C1 segment of cervical spinal cord (tissue), 14 donors: ENCODE measurements around the gene IGSF21.

Experiments
- DNase-seq, 14 donors: peaks; one replicate each; lab custom pipeline; 2025; lab: John Stamatoyannopoulos, UW

Gene IGSF21

DNA sequence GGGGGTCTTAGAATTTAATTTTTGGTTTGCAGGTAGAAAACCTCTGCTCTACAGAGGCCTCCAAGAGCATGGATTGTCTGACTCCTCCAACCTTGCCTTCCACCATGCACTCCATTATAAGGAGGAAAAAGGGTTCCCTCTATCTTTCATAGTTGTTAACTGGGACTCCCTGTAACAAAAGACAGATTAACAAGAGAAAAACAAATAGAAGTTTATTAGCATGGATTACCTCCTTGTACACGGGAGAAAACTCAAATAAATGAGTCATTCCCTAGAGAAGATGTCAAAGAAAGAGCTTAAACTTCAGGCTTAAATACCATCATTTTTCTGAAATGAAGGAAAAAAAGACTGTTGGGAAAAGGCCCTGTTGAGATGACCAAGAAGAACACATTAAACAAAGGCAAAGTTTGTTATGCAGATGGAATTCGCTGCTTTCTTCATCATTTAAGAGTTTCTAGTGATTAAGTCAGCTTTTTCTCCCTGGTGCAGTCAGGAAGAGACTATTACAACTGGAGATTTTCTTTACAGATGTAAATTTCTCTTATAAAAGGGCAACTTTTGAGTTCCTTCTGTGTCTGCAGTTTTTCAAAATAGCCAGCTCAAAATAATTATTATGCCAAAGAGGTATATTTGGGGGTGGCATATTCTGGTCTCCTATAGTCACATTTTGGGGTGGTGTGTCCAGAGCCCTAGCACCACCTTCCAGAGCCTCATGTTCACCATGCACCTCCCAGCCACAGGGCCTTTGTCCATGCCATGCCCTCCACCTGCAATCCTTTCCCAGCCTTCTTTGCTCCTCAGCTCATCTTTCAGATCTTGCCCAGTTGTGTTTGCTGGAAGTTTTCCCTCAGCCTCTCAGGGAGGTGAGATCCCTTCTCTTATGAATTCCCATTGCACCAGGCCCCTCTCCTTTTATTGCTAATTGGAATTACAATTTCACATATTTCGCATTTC is 310.0 kb downstream of the IGSF21 start:
- no peak for DNase-seq

DNA sequence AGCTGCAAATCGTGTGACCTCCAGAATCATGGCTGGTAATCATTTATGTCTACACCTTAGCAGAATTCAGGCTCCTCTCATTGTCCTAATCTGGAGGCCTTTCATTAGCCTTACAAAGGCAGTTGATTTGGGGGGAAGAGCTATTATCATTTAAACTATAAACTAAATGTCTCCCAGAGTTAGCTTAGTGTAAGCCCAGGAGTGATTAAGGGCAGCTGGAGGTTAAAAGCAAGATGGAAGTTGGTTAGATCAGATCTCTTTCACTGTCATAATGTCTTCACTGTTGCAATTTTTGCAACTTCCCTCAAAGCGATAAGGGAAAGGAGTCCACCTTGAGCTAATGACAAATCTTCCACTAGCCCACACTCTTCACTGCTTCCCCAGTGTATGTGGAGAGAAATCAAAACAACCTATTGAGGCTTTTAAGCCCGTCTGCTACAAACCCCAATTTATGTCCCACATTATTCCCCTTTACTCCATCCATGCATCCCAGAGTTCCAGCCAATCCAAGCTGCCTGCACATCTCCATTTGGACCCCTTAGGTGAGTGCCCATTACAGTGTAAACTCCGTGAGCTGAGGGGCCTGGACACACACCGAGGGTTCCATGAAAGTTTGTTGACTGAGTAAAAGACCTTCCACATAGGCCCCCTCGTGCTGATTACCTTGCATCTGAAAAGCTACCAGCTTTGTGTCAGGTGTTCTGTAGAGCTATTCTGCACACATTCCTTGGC is 311.7 kb downstream of the IGSF21 start:
- no peak for DNase-seq

GRCh38 chr1:18419845-18420184 is 312.2 kb downstream of the IGSF21 start:
- no peak for DNase-seq

DNA sequence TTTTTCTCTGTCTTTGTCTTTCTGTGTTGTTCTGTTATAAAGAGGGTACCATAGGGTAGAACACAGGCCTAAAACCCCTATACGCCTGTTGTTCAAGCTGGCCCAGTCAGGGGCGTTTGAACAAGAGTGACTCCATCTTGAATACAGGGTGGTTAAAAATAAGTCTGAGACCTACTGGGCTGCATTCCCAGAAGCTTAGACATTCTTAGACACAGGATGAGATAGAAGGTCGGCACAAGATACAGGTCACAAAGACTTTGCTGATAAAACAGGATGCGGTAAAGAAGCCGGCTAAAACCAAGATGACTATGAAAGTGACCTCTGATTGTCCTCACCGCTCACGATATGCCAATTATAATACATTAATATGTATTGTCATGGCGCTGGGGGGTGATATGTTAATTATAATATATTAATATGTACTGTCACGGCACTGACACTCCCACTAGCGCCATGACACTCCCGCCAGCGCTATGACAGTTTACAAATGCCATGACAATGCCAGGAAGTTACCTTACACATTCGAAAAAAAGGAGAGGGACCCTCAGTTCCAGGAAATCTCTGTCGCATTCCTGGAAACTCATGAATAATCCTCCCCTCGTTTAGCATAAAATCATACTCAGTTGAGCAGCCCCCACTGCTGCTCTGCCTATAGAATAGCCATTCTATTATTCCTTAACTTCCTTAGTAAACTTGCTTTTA is 314.6 kb downstream of the IGSF21 start:
- DNase-seq, result no peak

DNA sequence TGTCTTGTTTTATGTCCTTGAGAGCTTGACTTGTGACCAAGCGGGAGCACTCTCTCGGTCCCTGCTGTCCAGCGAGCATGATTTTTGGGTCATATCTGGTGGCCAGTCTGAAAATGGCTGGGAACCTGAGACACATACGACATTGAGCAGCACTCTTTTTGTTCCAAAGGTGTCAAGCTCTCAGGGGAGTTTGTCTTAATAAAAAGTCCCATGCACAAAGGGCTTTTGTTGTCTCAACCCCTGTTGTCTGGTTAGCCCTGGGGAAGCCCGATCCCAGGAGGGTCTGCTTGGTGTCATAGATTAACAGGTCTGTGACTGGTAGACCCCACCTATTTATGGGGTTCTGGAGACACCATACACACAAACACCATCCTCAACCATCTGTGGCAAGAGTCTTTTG is 315.4 kb downstream of the IGSF21 start:
- DNase-seq, result no peak

DNA sequence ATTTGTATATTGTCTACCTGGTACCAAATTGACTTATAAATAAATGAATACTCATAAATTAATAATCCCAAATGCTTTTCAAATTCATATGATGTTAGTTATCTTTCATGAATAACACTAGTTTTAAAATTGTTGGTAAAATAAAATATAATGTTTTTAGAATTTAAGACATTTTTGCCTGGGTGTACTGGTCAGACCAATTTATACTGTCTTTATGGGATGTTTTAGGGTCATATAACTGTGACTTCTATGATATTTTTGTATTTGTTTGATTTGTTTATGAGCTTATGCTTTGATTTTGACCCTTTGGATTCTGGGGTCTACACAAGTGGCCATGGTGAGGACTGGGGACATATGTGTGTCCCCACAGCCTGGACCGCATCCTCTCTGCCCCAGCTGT is 319.0 kb downstream of the IGSF21 start:
- no peak for DNase-seq
